Measurements from ENCODE around the gene KIAA0513. TPM values are rescaled to one million over a fixed set of nuclear protein-coding genes. Genes with fewer than 3 reads are reported as not detected.

KIAA0513 gene, protein sequence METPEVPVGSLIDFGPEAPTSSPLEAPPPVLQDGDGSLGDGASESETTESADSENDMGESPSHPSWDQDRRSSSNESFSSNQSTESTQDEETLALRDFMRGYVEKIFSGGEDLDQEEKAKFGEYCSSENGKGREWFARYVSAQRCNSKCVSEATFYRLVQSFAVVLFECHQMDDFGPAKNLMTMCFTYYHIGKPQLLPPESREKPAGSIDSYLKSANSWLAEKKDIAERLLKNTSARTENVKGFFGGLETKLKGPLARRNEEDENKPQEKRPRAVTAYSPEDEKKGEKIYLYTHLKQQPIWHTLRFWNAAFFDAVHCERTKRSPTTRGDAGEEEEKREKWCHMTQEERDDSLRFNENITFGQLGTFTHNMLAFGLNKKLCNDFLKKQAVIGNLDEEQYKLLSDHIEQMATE
- 4.2 and 4.4 TPM in 2 replicates for total RNA-seq (2014; rRNA removed; shearing (Covaris generic); ENCODE audit: low replicate concordance)

DNA sequence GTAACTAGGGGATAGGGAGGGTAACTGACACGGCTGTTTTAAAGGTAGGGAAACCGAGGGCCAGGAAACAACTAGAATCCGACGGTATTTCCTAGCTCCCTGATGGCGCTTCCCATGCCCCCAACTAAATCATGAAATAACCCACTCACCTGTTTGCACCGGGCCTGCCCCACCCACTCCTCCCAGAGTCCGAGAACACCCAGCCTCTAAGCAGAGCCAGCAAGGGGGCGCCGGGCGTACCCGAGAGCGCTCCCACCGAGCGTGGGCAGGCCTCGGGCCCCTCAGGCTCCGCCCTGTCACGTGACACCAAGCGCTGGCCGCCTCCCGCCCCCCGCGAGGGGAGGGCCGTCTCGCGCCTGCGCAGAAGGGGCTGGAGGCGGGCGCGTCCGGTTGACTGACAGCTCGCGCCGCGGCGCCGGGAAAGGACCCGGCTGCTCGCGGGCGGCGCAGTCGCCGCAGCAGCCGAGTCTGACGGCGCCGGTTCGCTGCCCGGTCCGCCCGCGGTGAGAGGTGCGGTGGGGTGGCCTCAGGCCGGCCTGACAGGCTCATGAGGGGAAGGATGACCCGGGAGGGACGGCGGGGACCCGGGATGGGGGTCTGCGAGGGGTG, at the start of gene KIAA0513:
KIAA0513 (plus strand) TSS at position 447 of the 609 bp plus-strand sequence. CDS start 39,277 bp downstream, outside the sequence.
- H3K4me3 ChIP-seq: peak within 1 kb of the TSS; percentile 68

DNA sequence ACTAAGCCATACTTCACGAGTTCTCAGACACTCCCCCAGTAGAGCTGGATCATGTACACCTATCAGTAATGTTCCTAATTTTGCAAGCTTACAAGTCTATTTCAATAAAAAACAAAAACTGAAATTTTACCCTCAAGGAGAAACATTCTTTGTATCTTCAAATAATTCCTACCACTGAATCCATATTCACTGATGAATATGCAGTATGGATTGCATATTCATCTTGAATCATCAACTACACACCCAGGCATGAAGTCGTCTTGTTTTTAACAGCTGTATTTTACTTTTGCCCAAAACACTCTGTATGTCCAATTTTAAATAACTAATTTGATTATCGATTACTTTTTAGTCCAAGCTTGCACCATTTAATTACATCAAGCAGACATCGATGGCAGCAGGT, 48.1 kb upstream of the KIAA0513 start:
- H3K27me3 ChIP-seq: no peaks in the 10 kb centered on the region
- peaks cover 7% of the 10 kb centered on the region for H3K36me3 ChIP-seq
- H3K4me3 ChIP-seq: no peak overlapping the region
- no peaks in the 10 kb centered on the region for H3K9me3 ChIP-seq
- no peak for DNase-seq

More for the DNA sequence above, at the start of gene KIAA0513:
- Histone ChIP-seq H3K27me3 (no peaks in the 10 kb centered on the region), H3K36me3 (no peaks in the 10 kb centered on the region), H3K9me3 (no peaks in the 10 kb centered on the region)
- DNase-seq: peak; percentile 78

DNA sequence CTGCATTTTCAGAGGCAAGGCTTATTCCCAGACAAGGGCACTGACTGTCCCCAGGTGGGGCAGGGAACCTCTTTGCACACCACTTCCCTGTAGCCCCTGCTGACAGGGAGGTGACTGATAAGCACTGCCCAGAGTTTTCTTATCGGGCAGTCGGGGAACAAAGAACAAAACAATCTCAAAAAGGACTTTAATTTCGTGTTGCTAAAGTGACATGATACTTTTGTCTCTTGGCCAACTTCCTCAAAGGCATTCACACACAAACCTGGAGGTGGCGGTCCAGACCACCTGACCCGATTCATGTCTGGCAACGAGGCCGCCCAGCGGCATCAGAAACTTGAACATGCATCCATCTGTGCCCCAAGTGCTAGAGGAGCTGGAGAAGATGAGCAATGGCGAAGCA, 45.2 kb upstream of the KIAA0513 start:
- Histone ChIP-seq H3K36me3 (peaks cover 14% of the 10 kb centered on the region), H3K27me3 (no peaks in the 10 kb centered on the region), H3K4me3 (no peak overlapping the region), H3K9me3 (no peaks in the 10 kb centered on the region)
- no peak for DNase-seq

- Histone ChIP-seq H3K9me3 (no peaks in the 10 kb centered on the region), H3K36me3 (peaks cover 15% of the 10 kb centered on the region)
- DNase-seq: peak; percentile 67
Observed at GRCh38 chr16:84985079-84986065, 42.2 kb upstream of the KIAA0513 start.

GRCh38 chr16:84986102-84986501, 41.5 kb upstream of the KIAA0513 start:
- no peak overlapping the region for H3K4me3 ChIP-seq
- no peak for DNase-seq
- no peaks in the 10 kb centered on the region for H3K9me3 ChIP-seq
- H3K36me3 ChIP-seq: peaks cover 21% of the 10 kb centered on the region
- H3K27me3 ChIP-seq: no peaks in the 10 kb centered on the region

More at GRCh38 chr16:84985079-84986065, 42.2 kb upstream of the KIAA0513 start:
- Histone ChIP-seq H3K27me3 (no peaks in the 10 kb centered on the region), H3K4me3 (no peak overlapping the region)

GRCh38 chr16:84986879-84987278, 40.7 kb upstream of the KIAA0513 start:
- Histone ChIP-seq H3K4me3 (no peak overlapping the region), H3K27me3 (no peaks in the 10 kb centered on the region), H3K36me3 (peaks cover 21% of the 10 kb centered on the region), H3K9me3 (no peaks in the 10 kb centered on the region)
- DNase-seq: no peak

- DNase-seq: no peak
- H3K27me3 ChIP-seq: no peaks in the 10 kb centered on the region
- H3K9me3 ChIP-seq: no peaks in the 10 kb centered on the region
- H3K36me3 ChIP-seq: peaks cover 28% of the 10 kb centered on the region
- H3K4me3 ChIP-seq: no peak overlapping the region
Observed at GRCh38 chr16:84988328-84989080, 39.1 kb upstream of the KIAA0513 start.

GRCh38 chr16:84989749-84990620, 37.6 kb upstream of the KIAA0513 start:
- H3K36me3 ChIP-seq: peaks cover 34% of the 10 kb centered on the region
- DNase-seq: no peak
- no peaks in the 10 kb centered on the region for H3K9me3 ChIP-seq
- H3K4me3 ChIP-seq: no peak overlapping the region
- H3K27me3 ChIP-seq: no peaks in the 10 kb centered on the region

DNA sequence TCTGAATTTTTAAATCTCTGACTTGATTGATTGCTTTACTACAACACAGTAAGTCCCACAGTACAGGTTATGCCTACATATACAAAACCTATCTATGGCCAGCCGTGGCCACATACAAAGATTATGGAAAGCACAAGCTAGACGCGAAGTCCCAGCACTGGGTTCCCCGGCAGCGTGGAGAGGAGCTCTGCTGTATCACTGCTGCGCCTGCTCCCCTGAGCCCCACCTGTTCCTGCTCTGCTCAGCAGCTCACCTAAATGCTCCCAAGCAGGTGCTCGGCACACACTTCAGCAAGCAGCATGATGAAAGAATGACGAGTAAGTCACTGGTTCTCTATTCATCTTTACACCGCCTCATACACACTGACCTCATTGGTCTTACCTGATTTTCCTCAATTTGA, 36.8 kb upstream of the KIAA0513 start:
- H3K27me3 ChIP-seq: no peaks in the 10 kb centered on the region
- H3K4me3 ChIP-seq: no peak overlapping the region
- no peak for DNase-seq
- peaks cover 40% of the 10 kb centered on the region for H3K36me3 ChIP-seq
- H3K9me3 ChIP-seq: no peaks in the 10 kb centered on the region

- Histone ChIP-seq H3K9me3 (no peaks in the 10 kb centered on the region), H3K36me3 (peaks cover 39% of the 10 kb centered on the region), H3K4me3 (no peak overlapping the region), H3K27me3 (no peaks in the 10 kb centered on the region)
- DNase-seq: no peak
Observed at GRCh38 chr16:84992717-84993075, 34.9 kb upstream of the KIAA0513 start.

DNA sequence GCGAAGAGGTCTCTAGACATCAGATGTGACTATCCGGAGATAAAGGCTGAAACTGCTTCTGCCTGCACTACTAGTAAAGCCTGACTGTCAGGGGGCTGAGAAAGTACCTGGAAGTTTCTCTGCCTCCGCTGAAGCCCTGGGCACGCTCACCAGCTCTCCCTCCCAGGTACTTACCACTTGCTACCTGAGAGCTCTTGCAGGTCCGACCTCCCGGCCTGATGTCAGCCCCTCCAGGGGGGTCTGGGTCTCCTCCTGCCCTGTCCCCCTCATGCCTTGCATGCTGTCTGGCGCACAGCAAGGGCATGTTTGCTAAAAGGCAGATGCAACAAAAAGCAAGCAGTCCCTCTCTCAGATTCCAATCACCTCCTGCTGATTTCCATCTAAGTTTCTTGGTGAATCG, 33.7 kb upstream of the KIAA0513 start:
- H3K9me3 ChIP-seq: no peaks in the 10 kb centered on the region
- H3K4me3 ChIP-seq: no peak overlapping the region
- no peak for DNase-seq
- H3K36me3 ChIP-seq: peaks cover 36% of the 10 kb centered on the region
- no peaks in the 10 kb centered on the region for H3K27me3 ChIP-seq

- H3K4me3 ChIP-seq: no peak overlapping the region
- no peaks in the 10 kb centered on the region for H3K27me3 ChIP-seq
- H3K9me3 ChIP-seq: no peaks in the 10 kb centered on the region
- no peak for DNase-seq
- H3K36me3 ChIP-seq: peaks cover 34% of the 10 kb centered on the region
Observed at GRCh38 chr16:84995663-84996062, 31.9 kb upstream of the KIAA0513 start.

DNA sequence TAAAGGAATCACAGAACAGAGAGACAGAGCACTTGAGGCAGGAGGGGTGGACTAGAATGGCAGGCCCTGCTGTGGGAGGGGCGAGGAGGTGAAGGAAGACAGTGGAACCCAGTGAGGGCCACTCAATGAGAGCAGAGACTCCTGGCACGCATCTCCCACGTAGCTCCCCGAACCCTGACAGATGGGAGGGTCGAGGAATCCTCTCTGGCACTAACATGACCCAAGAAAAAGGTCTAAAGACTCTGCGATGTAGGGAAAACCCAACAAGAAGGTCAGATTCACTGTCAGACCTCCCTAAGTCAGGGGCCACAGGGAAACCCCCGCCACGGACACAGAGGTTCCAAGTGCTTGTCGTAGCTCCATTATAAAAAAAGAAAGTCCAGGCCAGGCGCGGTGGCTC, 31.2 kb upstream of the KIAA0513 start:
- DNase-seq: no peak
- Histone ChIP-seq H3K27me3 (no peaks in the 10 kb centered on the region), H3K9me3 (no peaks in the 10 kb centered on the region), H3K4me3 (no peak overlapping the region), H3K36me3 (peaks cover 30% of the 10 kb centered on the region)

DNA sequence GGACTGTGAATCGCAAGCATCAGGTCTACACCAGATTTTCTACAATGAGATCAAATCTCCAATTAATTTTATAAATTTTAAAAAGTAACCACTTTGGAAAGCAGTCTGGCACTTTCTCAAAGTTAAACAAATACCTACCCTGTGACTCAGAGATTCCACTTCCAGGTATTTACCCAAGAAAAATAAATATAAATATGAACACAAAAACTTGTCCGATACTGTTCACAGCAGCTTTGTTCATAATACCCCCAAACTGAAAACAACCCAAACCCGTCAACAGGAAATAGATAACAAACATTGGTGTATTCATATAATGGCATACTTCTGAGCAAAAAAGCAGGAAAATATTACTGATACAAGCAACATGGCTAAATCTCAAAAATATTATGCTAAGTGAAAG, 28.4 kb upstream of the KIAA0513 start:
- Histone ChIP-seq H3K36me3 (peaks cover 17% of the 10 kb centered on the region), H3K4me3 (no peak overlapping the region)
- DNase-seq: no peak

DNA sequence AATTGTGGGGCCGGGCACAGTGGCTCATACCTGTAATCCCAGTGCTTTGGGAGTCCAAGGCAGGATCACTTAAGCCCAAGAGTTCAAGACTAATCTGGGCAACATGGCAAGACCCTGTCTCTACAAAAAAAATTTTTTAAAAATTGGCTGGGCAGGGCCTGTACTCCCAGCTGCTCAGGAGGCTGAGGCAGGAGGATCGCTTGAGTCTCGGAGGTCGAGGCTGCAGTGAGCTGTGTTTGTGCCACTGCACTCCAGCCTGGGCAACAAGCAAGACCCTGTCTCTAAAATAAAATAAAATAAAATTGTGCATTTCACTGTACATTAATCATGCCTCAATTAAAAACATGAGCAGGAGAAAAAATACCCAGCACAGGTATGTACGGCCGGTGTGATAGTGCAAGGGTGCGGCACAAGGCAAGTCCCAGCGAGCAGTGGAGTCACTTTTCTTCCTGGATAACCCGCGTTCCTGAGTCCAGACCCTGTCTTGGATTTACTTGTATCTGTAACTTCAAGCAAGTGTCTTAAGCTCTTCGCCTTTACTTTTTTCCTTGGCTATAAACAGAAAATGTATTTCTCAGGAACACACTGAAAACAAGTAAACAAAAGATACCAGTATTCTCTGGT, 27.6 kb upstream of the KIAA0513 start:
- H3K27me3 ChIP-seq: no peaks in the 10 kb centered on the region
- DNase-seq: no peak
- no peaks in the 10 kb centered on the region for H3K9me3 ChIP-seq
- H3K4me3 ChIP-seq: no peak overlapping the region
- peaks cover 14% of the 10 kb centered on the region for H3K36me3 ChIP-seq

More for the DNA sequence above, 28.4 kb upstream of the KIAA0513 start:
- Histone ChIP-seq H3K27me3 (no peaks in the 10 kb centered on the region), H3K9me3 (no peaks in the 10 kb centered on the region)
